ENCODE results near the gene SYNM. TPM values are rescaled to one million over a fixed set of nuclear protein-coding genes. Genes with fewer than 3 reads are reported as not detected.

The SYNM gene
- total and polyA plus RNA-seq, 2 of the 8 experiments (the other 6 are each of a cell fraction or from before 2014, with no cell fraction given): 0.89 to 2.0 TPM

DNA sequence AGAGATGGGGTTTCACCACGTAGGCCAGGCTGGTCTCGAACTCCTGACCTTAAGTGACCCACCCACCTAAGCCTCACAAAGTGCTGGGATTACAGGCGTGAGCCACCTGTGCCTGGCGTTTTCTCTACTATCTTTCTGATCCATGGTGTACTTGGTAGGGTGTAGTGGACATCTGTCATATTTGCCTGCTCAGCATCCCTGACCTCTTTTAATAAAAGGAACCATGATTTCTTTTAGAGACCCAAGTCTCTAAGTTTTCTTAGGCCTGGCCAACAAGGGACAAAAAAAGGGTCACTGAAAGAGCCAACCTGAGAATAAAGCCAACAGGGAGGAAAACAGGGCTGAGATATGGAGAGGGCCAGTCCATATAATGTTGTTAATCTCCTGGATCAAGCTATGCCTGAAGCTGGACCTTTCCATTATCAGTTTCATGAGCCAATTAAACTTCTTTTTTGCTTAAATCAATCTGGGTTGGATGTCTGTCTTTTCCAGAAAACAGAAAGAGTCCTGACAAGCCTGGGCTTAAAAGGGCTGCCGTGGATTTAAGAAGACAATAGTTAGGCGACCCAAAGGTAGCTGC is 49.2 kb upstream of the SYNM start:
- no peaks in the 10 kb centered on the region for H4K20me1 ChIP-seq (replicated peaks in 1 of 2; ENCODE audit: control insufficient read depth in 1 of 2, insufficient read depth in 2 of 2, low read length in 2 of 2)
- no peak overlapping the region for H4K8ac ChIP-seq (ENCODE audit: extremely low read depth, insufficient read depth, low read length)
- CTCF ChIA-PET (ENCODE audit: partially characterized antibody): interaction anchor here (0.6 to 2.9 kb wide), 3 partner anchors 13 to 156 kb away, joined by 4 to 11 read pairs (median 5); partner anchors contain the start of gene SYNM
- no peak overlapping the region for H2BK20ac ChIP-seq (ENCODE audit: low read length)
- no peak overlapping the region for H2AFZ ChIP-seq (ENCODE audit: low read length)
- no peak overlapping the region for H3K9ac ChIP-seq (replicated peaks in 1 of 4; ENCODE audit: extremely low read depth in 1 of 4, low read depth in 3 of 4, low read length in 3 of 4)
- no peak overlapping the region for H3K27ac ChIP-seq (ENCODE audit: low read depth, low read length)
- FAIRE-seq: no peak
- H3K4ac ChIP-seq (replicated peaks; ENCODE audit: insufficient read length, low read depth, low read length): no peak overlapping the region
- H3K18ac ChIP-seq (ENCODE audit: extremely low read depth, low read length): no peak overlapping the region
- H3K4me2 ChIP-seq (ENCODE audit: insufficient read depth in 1 of 2, low read depth in 2 of 2, low read length in 2 of 2): no peak overlapping the region
- H4K5ac ChIP-seq (ENCODE audit: insufficient read length, low read depth, low read length): no peak overlapping the region
- no peak overlapping the region for H3K23ac ChIP-seq (ENCODE audit: insufficient read length)
- whole genome bisulfite sequencing, 2 experiments (ENCODE audit: extremely low coverage in 1 of 2, insufficient coverage in 1 of 2, insufficient read length in 1 of 2, insufficient replicate concordance in 2 of 2, low coverage in 1 of 2, low lambda C conversion rate in 2 of 2, missing lambda C conversion rate in 1 of 2): 68% methylated on average over 6 of the region's 6 CpGs; no CpG with 5 or more reads in 1 of the 2 experiments
- H3K23me2 ChIP-seq (ENCODE audit: low read depth, low read length): peaks cover 7% of the 10 kb centered on the region
- TF ChIP-seq TCF12 (IDR thresholded peaks at IDR 0.05; ENCODE audit: low read depth, low read length): no peak
- H3K79me1 ChIP-seq (ENCODE audit: low read depth, low read length): no peaks in the 10 kb centered on the region
- H3K27me3 ChIP-seq (replicated peaks in 1 of 4; ENCODE audit: control insufficient read depth in 3 of 4, extremely low read depth in 1 of 4, insufficient read depth in 3 of 4, low read length in 3 of 4): 0 out of 7 replicates have a peak, but pooled peaks cover 0 to 9% (median under 1%) of the 10 kb centered on the region in 4 experiments
- no peak overlapping the region for H2BK5ac ChIP-seq (ENCODE audit: low read depth, low read length)
- H3K4me3 ChIP-seq (ENCODE audit: extremely low read depth in 1 of 4, insufficient read depth in 2 of 4, low read depth in 3 of 4, low read length in 4 of 4): no peak overlapping the region
- H3K14ac ChIP-seq (ENCODE audit: insufficient read length): no peak overlapping the region
- H4K91ac ChIP-seq (replicated peaks; ENCODE audit: insufficient read length, low read length): no peak overlapping the region
- no peaks in the 10 kb centered on the region for H3K79me2 ChIP-seq (ENCODE audit: control insufficient read depth in 1 of 2, insufficient read depth in 2 of 2, low read length in 2 of 2)
- H3K4me1 ChIP-seq (replicated peaks in 1 of 4; ENCODE audit: control insufficient read depth in 3 of 4, insufficient read depth in 4 of 4, low read length in 3 of 4): peaks cover 0 to 5% (median 0%) of the 10 kb centered on the region in 4 experiments; a peak in 4 of 7 replicates
- peak in 1 of 2 experiments; percentile 23 for DNase-seq (ENCODE audit: low read depth in 1 of 2, low spot score in 2 of 2)
- H2AK5ac ChIP-seq (ENCODE audit: low read depth, low read length): no peak overlapping the region
- H3K36me3 ChIP-seq (ENCODE audit: control insufficient read depth in 2 of 4, insufficient read depth in 4 of 4, low read length in 3 of 4): no peaks in the 10 kb centered on the region
- no peak overlapping the region for H2BK15ac ChIP-seq (ENCODE audit: low read length)
- H3K9me3 ChIP-seq (ENCODE audit: insufficient read depth in 2 of 2, low read depth in 1 of 2, low read length in 1 of 2): no peaks in the 10 kb centered on the region; a peak in 1 of 4 replicates
- H2BK120ac ChIP-seq (replicated peaks; ENCODE audit: low read depth, low read length): no peak overlapping the region
- H2BK12ac ChIP-seq (ENCODE audit: low read depth, low read length): no peak overlapping the region
- no peak overlapping the region for H3K56ac ChIP-seq (replicated peaks; ENCODE audit: insufficient read length, low read depth, low read length)
- POLR2A ChIA-PET (ENCODE audit: partially characterized antibody): interaction anchor here (0.8 kb wide), 1 partner anchor 253 kb away, joined by 3 read pairs; no protein-coding TSS in a partner anchor
